CD4-positive, alpha-beta T cell treated with Interleukin-15 for 1 hour (primary cell): Measurements from ENCODE around the gene RPAP2.
"Not testable (repeated sequence)": the region's sequence is repeated elsewhere in the genome, so short reads cannot be mapped to it uniquely, and the experiment has no call there.

Experiments used
- DNase-seq: peaks from one replicate; pipeline ENCODE4 v3.0.0-alpha.2; 2020

The RPAP2 gene

GRCh38 chr1:92298573-92299476 is at the start of gene RPAP2, which contains the start of gene GLMN:
Gene RPAP2, plus strand, starts transcription at chr1:92299059. Its CDS starts 15 bp downstream, at chr1:92299074.
Gene GLMN, minus strand, starts transcription at chr1:92298987. Its CDS starts 988 bp downstream, at chr1:92297999.
- DNase-seq: peak; percentile 76

GRCh38 chr1:92254714-92255113 is 44.1 kb upstream of the RPAP2 start:
- DNase-seq: not testable (repeated sequence)

GRCh38 chr1:92259350-92259749 is 39.5 kb upstream of the RPAP2 start:
- no peak for DNase-seq

GRCh38 chr1:92262516-92262915 is 36.3 kb upstream of the RPAP2 start:
- no peak for DNase-seq

- DNase-seq: no peak
These were observed 25.8 kb upstream of the RPAP2 start for GRCh38 chr1:92273039-92273438.

DNA sequence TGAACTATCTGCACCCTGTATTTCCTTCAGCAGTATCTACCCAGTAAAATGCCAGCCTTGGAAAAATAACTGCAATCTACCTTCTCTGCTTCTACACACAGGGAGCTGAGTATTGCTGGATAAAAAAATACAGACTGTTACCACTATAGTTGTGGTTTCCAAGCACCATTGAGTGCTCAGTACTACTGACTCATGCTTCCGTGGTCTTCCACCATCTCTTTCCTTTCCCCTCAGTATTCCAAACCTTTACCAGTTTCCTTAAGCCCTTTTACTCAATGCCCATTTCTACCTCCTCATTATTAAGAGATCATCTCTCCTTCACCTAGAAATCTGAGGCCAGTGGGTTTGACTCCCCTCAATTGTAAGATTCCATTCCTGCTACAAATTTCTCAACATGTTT is 23.9 kb upstream of the RPAP2 start:
- DNase-seq: no peak

DNA sequence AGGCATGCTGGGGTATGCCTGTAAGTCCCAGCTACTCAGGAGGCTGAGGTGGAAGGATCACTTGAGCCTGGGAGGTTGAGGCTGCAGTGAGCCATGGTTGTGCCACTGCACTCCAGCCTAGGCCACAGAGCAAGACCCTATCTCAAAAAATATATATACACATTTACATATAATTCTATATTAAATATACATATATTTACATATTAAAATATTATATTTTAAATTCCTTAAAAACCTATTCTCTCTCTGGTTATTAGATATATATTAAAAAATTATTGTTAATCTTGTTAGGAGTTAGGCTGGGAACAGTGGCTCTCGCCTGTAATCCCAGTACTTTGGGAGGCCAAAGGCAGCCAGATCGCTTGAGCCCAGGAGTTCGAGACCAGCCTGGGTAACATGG is 22.8 kb upstream of the RPAP2 start:
- DNase-seq: no peak

- no peak for DNase-seq
These were observed 21.6 kb upstream of the RPAP2 start for GRCh38 chr1:92277105-92277723.

GRCh38 chr1:92279781-92280180 is 19.1 kb upstream of the RPAP2 start:
- DNase-seq: not testable (repeated sequence)

DNA sequence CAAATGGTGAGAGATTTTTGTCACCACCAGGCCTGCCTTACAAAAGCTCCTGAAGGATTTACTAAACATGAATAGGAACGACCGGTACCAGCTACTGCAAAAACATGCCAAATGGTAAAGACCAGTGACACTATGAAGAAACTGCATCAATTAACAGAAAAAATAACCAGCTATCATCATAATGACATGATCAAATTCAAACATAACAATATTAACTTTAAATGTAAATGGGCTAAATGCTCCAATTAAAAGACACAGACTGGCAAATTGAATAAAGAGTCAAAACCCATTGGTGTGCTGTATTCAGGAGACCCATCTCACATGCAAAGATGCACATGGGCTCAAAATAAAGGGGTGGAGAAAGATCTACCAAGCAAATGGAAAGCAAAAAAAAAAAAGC is 17.4 kb upstream of the RPAP2 start:
- not testable (repeated sequence) for DNase-seq

GRCh38 chr1:92291372-92291999 is 7.4 kb upstream of the RPAP2 start:
- no peak for DNase-seq

- no peak for DNase-seq
These were observed 666 bp upstream of the RPAP2 start for GRCh38 chr1:92298213-92298572.

GRCh38 chr1:92299477-92300150 is 755 bp downstream of the RPAP2 start:
- no peak for DNase-seq

DNA sequence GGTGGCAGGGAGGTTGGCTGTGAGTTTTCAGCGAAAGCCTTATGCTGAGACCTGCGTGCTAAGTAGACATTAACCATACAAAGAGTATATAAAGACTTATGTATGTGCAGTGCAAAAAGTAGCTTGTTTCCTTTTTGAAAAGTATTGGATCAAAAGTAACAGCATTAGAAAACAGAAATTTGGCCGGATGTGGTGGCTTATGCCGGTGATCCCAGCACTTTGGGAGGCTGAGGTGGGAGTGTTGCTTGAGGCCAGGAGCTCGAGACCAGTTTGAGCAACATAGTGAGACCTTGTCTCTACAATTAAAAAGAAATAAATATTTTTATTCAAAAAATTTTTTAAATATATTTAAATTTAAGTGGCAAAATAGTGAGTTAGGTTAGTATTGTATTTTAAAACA is 2.2 kb downstream of the RPAP2 start:
- no peak for DNase-seq

GRCh38 chr1:92306020-92306419 is 7.2 kb downstream of the RPAP2 start:
- no peak for DNase-seq

DNA sequence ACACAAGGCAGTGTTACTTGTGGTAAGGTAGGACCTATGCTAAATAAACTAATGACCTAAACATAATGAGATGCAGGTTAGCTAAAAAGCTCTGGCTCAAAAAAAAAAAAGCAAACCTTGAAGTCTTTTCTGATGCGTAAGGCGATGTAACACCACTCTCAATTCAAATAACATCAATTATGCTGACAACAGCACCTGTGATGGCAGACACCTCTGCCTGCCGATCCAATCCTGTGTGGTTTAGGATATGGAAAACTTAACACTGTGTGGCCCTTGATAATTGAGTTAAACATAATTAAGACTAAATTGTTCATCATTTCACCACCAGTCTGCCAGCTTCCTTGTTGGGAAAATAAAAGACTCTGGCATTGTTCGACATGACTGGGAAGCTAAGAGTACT is 9.1 kb downstream of the RPAP2 start:
- no peak for DNase-seq

DNA sequence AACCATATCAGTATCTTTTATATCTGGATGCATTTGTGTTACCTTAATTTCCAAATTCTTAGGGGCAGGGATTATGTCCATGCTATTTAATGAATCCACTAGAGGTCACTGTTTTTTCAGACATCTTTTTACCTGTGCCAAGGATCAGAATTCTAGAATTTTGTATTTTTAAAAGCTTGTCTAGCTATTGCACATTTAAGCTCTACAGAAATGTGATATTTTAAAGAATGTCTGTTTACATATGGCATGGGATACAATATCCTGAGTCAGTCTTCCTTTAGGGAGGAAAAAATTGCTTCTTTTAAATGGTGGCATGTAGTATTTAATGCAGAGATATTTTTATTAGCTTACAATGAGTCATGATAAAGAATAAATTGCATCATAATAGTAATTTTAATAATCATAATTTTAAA is 11.3 kb downstream of the RPAP2 start:
- no peak for DNase-seq

DNA sequence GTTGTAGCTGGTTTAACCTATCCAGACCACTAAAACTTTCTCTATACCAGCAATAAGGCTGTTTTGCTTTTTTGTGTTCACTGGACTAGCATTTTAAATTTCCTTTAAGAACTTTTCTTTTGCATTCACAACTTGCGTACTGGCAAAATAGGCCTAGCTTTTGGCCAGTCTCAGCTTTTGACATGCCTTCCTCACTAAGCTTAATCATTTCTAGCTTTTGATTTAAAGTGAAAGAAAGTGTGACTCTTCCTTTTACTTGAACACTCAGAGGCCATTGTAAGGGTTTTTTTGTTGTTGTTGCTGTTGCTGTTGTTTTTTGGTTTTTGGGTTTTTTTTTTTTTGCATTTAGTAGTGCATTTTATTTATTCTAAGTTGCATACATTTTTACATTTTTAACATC is 15.2 kb downstream of the RPAP2 start:
- DNase-seq: no peak

DNA sequence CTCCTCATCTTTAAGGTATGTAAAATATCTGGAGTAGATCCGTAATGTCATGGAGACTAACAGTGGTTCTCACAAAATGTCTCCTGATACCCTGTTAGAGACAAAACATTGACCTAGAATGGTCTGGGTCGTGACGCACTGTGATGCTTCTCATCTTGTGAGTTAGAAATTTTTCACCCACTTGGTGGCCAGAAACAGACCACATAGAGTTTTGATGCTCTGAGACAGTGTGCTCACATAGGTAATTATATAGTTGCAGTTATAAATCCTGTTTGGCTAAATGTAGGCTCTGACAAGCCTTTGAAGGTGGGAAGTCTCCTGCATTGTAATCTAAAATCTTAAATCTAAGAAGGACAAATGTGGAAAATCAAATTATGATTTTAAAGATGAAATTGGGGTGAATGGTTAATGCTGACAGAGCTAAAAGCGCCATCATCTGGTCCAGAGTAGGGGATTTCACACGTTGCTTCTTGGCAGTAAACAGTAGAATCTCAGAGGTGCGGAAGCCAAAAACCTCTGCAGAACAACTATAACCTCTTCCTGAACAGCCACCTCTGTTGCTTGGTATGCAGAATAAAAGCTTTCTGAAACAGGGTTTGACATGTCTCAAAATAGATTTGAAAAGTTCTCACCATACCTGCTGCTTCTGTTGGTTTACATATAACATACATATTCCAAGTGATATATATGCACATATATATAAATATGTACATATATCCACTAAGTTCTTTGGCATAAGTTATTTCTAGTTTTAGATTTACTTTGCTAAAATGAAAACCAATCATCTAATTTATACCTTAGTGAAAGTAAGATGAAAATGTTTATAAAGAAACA is 17.1 kb downstream of the RPAP2 start:
- peak; percentile 54 for DNase-seq

- DNase-seq: no peak
These were observed 19.1 kb downstream of the RPAP2 start for GRCh38 chr1:92317836-92318493.
